Uterus (tissue), 2 donors: ENCODE data around the gene SNX2.

Source experiments
- POLR2A ChIP-seq, 2 donors: fragments of 450-650 bp; IDR thresholded peaks; one replicate each; pipeline ENCODE4 v1.6.1; 2016; ENCODE audit warnings: antibody characterized with exemption in 2 of 2, mild to moderate bottlenecking in 1 of 2, moderate library complexity in 1 of 2
- TF ChIP-seq, protein P1 (sequence below), 4 experiments: fragments of 200-600 bp in 2 of 4; fragments of 450-650 bp in 2 of 4; sonication (generic) in 2 of 4; IDR thresholded peaks; one replicate each; pipeline ENCODE4 v1.5.1; 2016 to 2019; ENCODE audit warnings: antibody characterized with exemption in 4 of 4, mild to moderate bottlenecking in 2 of 4, moderate library complexity in 1 of 4

DNA sequence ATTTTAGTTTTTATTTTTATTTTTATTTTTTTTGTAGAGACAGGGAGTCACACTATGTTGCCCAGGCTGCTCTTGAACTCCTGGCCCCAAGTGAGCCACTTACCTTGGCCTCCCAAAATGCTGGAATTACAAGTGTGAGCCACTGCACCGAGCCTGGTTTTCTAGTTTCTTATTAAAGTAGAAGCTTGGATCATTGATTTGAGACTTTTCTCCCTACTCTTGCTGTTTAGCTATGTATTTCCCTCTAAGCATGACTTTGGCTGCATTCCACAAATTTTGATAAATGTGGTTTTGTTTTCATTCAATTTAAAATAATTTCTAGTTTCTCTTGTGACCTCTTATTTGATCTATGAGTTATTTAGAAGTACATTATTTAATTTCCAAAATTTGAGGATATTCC is 10.4 kb downstream of the SNX2 start:
- TF ChIP-seq, protein P1, sequence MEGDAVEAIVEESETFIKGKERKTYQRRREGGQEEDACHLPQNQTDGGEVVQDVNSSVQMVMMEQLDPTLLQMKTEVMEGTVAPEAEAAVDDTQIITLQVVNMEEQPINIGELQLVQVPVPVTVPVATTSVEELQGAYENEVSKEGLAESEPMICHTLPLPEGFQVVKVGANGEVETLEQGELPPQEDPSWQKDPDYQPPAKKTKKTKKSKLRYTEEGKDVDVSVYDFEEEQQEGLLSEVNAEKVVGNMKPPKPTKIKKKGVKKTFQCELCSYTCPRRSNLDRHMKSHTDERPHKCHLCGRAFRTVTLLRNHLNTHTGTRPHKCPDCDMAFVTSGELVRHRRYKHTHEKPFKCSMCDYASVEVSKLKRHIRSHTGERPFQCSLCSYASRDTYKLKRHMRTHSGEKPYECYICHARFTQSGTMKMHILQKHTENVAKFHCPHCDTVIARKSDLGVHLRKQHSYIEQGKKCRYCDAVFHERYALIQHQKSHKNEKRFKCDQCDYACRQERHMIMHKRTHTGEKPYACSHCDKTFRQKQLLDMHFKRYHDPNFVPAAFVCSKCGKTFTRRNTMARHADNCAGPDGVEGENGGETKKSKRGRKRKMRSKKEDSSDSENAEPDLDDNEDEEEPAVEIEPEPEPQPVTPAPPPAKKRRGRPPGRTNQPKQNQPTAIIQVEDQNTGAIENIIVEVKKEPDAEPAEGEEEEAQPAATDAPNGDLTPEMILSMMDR (IDR thresholded peaks at IDR 0.05) = no peak
- no peak for TF ChIP-seq POLR2A (IDR thresholded peaks at IDR 0.05)
